HL-60 (cell line): Measurements from ENCODE around the gene PRDM10.

ENCODE experiments used
- DNase-seq, 2 experiments: peaks; one replicate each; pipeline ENCODE4 v3.0.0-alpha.2; 2010 to 2020; ENCODE audit warnings: low read depth in 1 of 2, low spot score in 1 of 2
- H3K27ac ChIP-seq: fragments of 250-450 bp; sonication (Bioruptor Pico); replicated peaks from 2 replicates; pipeline ENCODE4 v1.5.1; 2020; ENCODE audit warnings: mild to moderate bottlenecking, moderate library complexity
- H3K27me3 ChIP-seq: fragments of 250-450 bp; sonication (Bioruptor Pico); 2 replicates; pipeline ENCODE4 v1.5.1; 2021; ENCODE audit warnings: mild to moderate bottlenecking, moderate library complexity; ENCODE audit not compliant: insufficient read depth, poor library complexity, severe bottlenecking
- H3K4me3 ChIP-seq: replicated peaks from 2 replicates; pipeline ENCODE4 v1.5.1; 2011; ENCODE audit warnings: mild to moderate bottlenecking, control low read depth, low read length; ENCODE audit not compliant: insufficient read depth
- CTCF ChIP-seq: IDR thresholded peaks from one replicate; pipeline ENCODE4 v1.5.1; 2011; ENCODE audit warnings: low read length, control low read depth, inconsistent platforms; ENCODE audit not compliant: insufficient read depth
- GABPA ChIP-seq: IDR thresholded peaks from 2 replicates; pipeline ENCODE4 v1.6.1; 2012; ENCODE audit warnings: low read depth
- POLR2AphosphoS5 ChIP-seq: IDR thresholded peaks from 2 replicates; pipeline ENCODE4 v1.6.1; 2012; ENCODE audit warnings: low read depth
- REST ChIP-seq: IDR thresholded peaks from 2 replicates; pipeline ENCODE4 v1.6.1; 2012; ENCODE audit warnings: low read depth; ENCODE audit not compliant: insufficient replicate concordance
- SPI1 ChIP-seq: IDR thresholded peaks from 2 replicates; pipeline ENCODE4 v1.6.1; 2012; ENCODE audit warnings: low read depth, mild to moderate bottlenecking, borderline replicate concordance

Gene PRDM10

DNA sequence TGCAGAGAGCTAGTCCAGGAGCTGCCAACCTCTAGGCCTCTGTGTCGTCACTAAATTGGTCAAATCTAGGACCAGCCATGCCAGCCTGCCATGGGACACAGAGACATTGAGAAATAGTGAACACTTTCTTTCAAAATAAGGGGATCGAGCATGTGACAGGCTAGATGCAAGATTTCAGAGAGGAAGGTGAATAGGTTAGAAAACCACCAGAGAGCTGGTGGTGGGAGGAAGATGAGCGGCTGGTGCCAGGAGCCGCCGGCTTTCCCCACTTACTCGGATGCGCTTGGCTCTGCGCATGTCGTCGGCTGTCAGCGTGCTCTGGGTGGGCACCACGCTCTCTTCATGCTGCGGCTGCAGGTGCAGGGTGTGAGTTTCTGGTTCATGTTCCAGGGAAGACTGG is 71.9 kb downstream of the PRDM10 start:
- peak overlapping the region; percentile 54 for H3K27ac ChIP-seq
- TF ChIP-seq POLR2AphosphoS5 (no peak; the same call in 1 of the 2 replicates), SPI1 (0 out of 2 replicates have a peak, but pooled peaks have one; percentile 16)

GRCh38 chr11:129930296-129930695 is 72.3 kb downstream of the PRDM10 start:
- Histone ChIP-seq H3K27ac (peak overlapping the region; percentile 54), H3K4me3 (no peak overlapping the region), H3K27me3 (no peaks in the 10 kb centered on the region)
- DNase-seq = peak in 1 of 2 experiments; percentile 29
- TF ChIP-seq REST (no peak), CTCF (no peak), POLR2AphosphoS5 (no peak), GABPA (no peak), SPI1 (no peak)

More for the DNA sequence above, 71.9 kb downstream of the PRDM10 start:
- Histone ChIP-seq H3K4me3 (peak overlapping the region; percentile 33), H3K27me3 (no peaks in the 10 kb centered on the region)
- peak; percentile 62 to 83 for DNase-seq

GRCh38 chr11:129929721-129930120 is 72.9 kb downstream of the PRDM10 start:
- Histone ChIP-seq H3K4me3 (no peak overlapping the region), H3K27me3 (no peaks in the 10 kb centered on the region), H3K27ac (peak overlapping the region; percentile 54)
- no peak for TF ChIP-seq REST
- no peak for TF ChIP-seq SPI1
- no peak for TF ChIP-seq CTCF
- TF ChIP-seq POLR2AphosphoS5 = no peak
- TF ChIP-seq GABPA = no peak
- peak in 1 of 2 experiments; percentile 71 for DNase-seq

DNA sequence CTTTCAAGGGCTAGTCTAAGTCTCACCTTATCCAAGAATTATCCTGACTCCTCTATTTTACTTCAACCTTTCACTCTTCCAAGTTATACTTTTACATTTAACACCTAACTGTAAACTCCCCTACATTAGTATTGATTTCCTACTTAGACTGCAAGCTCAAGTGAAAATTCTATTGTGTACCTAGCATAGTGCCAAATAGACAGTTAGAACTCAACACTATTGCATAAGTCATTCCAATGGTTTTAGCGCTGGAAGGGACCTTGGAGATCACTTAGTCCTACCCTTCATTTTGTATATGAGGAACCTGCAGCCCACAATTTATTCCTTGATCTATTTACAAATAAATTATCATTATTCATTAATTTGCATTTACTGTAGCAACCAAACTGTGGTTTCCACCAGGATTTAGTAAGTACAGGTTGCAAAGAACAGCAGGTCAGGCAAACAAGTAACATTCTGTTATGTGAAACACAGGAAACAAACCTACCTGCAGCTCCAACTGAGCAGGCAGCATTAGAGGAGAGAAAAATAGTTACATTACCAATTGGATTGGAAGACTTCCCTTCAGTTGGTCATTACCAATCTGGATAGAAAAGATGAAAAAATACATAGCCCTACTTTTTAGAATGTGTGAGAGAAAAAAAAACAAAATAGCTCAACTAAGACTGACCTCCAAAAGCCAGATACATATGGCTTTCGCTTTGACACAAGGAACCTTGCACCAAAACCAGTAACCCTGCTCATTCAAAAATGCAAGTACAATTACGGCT is 73.5 kb downstream of the PRDM10 start:
- Histone ChIP-seq H3K27ac (no peak overlapping the region), H3K27me3 (no peaks in the 10 kb centered on the region), H3K4me3 (no peak overlapping the region)
- no peak for DNase-seq
- TF ChIP-seq GABPA = no peak
- no peak for TF ChIP-seq POLR2AphosphoS5
- no peak for TF ChIP-seq CTCF
- TF ChIP-seq SPI1 = no peak
- no peak for TF ChIP-seq REST
